Measurements from ENCODE around the gene KAZALD1.

Gene KAZALD1

GRCh38 chr10:101067356-101068083 is 5.7 kb downstream of the KAZALD1 start:
- peak; percentile 81 for DNase-seq

DNA sequence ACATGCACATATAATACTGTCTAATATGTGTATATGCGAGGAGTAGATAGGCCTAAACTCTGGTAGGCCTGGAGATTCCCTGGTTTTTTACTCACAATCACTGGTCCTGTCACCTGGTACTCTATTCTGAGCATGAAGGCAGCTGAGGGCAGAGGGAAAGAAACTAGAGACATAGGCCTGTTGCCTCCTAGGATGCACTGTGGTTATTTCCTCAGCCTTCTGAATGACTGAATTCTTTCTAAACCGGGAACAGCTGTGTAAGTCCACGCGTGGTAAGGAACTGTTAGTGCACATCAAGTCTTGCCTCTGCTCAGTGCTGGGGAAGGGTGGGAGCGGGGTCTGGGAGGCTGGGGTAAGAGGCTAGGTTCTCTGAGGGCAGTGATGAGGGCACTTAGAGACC is 7.7 kb downstream of the KAZALD1 start:
- DNase-seq = no peak

DNA sequence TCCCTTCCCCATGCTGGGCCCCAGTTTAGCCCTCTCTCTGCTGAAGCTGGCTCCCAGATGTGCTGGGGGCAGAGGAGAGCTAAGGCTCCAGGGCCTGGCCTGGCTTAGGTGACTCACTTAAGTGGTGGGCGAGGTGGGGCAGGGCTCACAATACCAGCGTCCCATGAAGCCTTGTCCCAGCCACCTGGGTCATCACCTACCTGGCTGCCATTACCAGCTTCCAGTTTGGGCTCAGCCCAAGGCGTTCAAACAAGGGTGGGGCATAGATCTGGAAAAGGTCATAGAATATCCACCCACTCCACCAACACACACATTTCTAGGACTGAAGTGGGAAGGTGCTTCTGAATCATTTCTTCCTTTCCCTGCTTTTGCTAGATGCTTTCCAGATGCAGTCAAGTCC is 8.3 kb downstream of the KAZALD1 start:
- DNase-seq = no peak

- DNase-seq = no peak
Measured at GRCh38 chr10:101071267-101071884, 9.6 kb downstream of the KAZALD1 start.

GRCh38 chr10:101071885-101072433 is 10.2 kb downstream of the KAZALD1 start:
- DNase-seq = no peak

DNA sequence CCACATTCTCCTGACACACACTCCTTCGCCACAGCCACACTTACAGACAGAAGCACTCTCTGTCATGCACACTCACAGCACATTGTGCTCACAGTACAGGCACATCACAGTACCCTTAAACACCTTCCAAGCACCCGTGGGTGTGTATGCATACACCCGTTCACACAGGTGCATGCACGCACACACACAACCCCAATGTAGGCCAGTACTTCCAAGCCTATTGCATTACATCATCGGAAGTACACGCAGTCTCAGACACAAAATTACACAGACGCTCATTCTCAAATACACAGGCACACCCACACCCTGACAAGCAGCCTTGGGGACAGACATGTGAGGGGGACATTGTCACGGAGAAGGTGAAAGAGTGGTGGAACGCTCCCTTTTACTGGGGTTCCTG is 11.1 kb downstream of the KAZALD1 start:
- DNase-seq = no peak

DNA sequence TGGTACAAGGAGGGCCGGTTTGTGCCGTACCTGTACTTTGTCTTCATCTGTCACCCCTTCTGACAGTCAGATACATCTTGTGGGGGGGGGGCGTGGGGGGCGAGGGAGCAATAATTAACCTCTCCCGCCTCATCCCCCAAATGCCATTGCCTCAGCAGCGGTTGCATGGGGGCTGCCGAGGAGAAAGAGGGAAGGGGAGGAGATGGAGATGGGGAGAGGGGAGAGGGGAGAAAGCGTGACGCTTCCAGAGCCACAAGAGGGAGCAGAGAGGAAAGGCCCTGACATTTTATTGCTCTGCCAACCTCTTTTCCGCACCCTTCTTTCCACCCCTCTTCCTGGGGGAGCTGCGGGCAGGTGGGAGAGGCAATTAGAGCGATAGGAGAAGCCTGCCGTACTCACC is 11.8 kb downstream of the KAZALD1 start:
- no peak for DNase-seq

DNA sequence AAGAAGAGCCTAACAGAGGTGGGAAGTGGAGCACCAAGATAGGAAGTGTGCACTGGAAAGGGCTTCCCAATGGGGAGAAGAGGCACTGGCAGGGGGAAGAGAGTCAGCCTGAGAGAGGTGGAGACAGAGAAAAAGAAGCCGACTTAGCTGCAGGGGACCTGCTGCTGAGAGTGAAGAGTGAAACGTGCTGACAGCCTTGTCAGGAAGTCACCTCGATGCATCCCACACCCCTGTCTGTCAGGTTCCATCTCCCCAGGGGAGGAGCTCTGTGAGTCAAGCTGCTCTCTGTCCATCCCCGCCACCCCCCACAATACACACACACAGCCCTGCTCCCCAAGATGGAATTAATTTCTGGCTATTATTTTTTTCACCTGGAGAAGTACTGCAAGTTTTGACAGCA is 14.0 kb downstream of the KAZALD1 start:
- no peak for DNase-seq

GRCh38 chr10:101076630-101077029 is 14.8 kb downstream of the KAZALD1 start:
- no peak for DNase-seq

- no peak for DNase-seq
Measured at GRCh38 chr10:101079874-101080273, 18.1 kb downstream of the KAZALD1 start.

GRCh38 chr10:101080933-101081931 is 19.4 kb downstream of the KAZALD1 start:
- DNase-seq = no peak

DNA sequence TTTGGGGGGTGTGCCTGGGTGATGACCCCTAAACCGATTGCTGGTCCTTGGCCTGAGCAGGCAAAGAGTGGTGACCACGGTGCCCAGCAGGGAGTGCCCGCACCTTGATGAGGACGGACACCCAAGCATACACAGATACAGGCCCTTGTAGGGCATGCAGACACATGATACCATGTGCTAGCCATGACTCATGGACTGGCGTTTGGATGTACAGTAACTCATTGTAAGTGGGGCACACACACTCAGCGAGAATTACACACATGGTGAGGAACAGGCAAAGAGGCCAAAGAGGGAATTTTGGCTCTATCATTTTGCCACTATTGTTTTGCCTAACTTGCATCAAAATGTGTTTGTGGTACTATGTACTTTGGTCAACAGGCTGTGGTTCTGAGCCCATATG is 24.1 kb downstream of the KAZALD1 start:
- no peak for DNase-seq

DNA sequence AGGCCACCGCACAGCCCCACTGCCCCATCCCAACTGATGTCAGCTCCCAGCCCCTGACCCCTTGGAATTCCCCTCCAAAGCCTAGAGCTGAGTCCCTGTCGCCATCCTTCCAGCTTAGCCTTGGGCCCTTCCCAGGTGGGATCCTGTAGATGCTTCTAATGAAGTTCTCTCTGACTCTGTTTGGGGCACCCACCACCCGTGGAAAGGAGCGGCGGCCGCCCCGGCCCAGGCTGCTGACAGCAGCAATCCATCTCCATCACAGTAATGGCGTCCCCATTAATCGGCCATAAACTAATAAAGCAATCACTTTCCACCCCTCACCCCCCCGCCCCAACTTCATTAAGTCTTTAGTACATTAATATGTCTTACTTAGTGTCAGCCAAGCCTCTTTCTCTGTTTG is 25.6 kb downstream of the KAZALD1 start:
- DNase-seq = no peak

DNA sequence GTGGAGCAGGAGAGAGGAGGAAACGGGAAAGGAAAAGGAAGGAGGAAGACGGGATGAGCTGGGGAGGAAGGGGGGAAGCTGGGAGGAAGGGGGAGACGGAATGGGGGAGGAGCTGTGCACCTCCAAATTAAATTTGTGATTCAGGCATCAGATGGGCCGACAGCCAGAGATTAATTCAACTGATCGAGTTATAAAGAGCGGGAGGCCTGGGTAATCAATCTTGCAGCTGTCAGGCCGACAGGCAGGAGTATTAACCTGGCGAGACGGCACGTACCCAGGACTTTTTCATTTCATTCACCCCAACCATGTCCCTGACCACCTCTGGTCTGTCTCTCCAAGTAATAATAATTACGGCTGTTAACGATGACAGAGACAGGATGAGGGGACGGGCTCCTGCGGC is 26.2 kb downstream of the KAZALD1 start:
- no peak for DNase-seq

- no peak for DNase-seq
Measured at GRCh38 chr10:101089520-101090299, 27.9 kb downstream of the KAZALD1 start.

DNA sequence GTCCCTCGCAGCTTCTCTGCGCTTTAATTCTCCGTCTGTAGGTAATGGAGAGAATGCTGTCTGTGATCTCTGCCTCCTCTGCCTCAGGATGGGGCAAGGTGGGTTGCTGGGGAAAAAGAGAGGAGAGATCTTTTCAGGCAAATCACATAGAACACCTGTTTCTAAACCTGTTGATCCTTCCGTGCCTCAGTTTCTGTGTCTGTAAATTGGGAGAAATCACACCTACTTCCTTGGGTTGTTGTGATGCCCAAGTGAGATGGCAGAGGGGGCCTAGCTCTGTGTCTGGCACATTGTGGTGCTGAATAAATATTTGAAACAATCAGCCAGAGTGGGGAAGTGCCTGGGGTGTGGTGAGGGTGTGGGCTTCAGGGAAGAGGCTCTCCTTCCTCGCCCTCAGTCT is 28.8 kb downstream of the KAZALD1 start:
- DNase-seq = no peak

DNA sequence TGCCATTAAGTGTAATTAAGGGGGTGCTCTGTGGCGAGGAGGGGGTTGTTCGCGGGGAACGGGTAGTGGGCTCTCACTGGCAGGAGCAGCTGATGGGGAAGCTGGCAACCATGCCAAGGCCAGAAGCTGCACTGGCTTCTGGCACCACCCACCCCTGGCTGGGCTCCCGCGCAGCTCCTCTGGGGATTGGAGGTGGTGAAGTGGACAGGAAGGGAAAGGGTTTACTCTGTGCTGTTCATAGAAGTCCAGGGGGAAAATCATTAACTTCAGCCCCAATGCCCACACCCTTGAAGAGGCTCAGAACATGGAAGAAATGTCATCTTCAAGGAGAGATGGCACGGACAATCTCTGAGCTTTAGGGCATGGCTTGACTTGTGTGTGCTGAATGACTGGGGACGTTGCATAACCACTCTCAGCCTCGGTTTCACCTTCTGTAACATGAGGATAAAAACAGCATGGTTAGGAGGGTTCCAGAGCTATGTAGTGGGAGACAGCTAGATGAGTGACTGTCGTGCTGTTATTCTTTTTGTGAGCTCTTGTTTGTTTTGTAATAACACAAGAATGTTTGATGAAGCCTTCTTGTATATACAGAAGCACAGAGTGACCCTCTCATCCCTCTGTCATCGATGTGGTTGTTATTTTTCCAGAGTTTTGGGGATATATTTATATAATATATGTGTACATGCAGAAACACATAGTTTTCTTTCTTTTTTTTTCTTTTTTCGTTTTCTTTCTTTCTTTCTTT is 29.9 kb downstream of the KAZALD1 start:
- DNase-seq = no peak

DNA sequence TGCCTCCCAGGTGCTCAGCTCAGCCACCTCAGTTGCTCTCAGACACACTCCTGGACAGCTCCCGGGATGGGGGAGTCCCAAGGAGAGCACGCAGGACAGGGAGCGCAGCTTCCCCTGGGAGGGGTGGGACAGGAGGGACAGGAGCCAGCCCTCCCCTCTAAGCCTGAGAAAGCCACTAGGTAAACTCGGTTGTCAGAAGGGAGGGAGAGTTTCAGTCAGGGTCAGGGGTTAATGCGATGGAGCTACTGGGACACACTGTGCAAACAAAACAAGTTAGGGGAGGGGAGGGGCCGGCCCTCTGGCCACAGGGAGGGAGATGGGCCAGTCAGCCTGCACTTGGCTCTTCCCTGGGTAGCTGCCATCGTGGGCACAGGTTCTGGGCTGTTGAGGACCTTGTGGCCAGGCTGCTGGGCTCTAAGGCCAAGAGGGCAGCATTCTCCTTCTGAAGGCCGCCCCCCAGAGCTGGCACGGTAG is 31.1 kb downstream of the KAZALD1 start:
- no peak for DNase-seq

- DNase-seq = no peak
Measured at GRCh38 chr10:101094121-101094879, 32.5 kb downstream of the KAZALD1 start.

- DNase-seq = no peak
Measured at GRCh38 chr10:101095004-101095403, 33.2 kb downstream of the KAZALD1 start.
